Measurements from ENCODE around the gene SIAE.

The SIAE gene

GRCh38 chr11:124629961-124630360, 43.6 kb downstream of the SIAE start:
- no peak for DNase-seq
- H3K9me3 ChIP-seq: no peaks in the 10 kb centered on the region
- no peak for TF ChIP-seq CTCF (IDR thresholded peaks at IDR 0.05; ENCODE audit: low read depth, low read length)

GRCh38 chr11:124627546-124627945, 46.0 kb downstream of the SIAE start:
- Histone ChIP-seq H3K4me1 (no peaks in the 10 kb centered on the region), H3K9me3 (no peaks in the 10 kb centered on the region), H3K27me3 (no peaks in the 10 kb centered on the region), H3K4me3 (ENCODE audit: low read depth, low read length) (no peak overlapping the region), H3K36me3 (peaks cover 45% of the 10 kb centered on the region)
- DNase-seq: no peak
- TF ChIP-seq CTCF (IDR thresholded peaks at IDR 0.05; ENCODE audit: low read depth, low read length): no peak

More at GRCh38 chr11:124629961-124630360, 43.6 kb downstream of the SIAE start:
- no peaks in the 10 kb centered on the region for H3K4me1 ChIP-seq
- peaks cover 52% of the 10 kb centered on the region for H3K36me3 ChIP-seq
- no peaks in the 10 kb centered on the region for H3K27me3 ChIP-seq
- H3K4me3 ChIP-seq (ENCODE audit: low read depth, low read length): no peak overlapping the region

GRCh38 chr11:124625504-124626168, 47.9 kb downstream of the SIAE start:
- Histone ChIP-seq H3K36me3 (peaks cover 29% of the 10 kb centered on the region), H3K27me3 (peaks cover 3% of the 10 kb centered on the region), H3K4me1 (no peaks in the 10 kb centered on the region), H3K9me3 (no peaks in the 10 kb centered on the region), H3K4me3 (ENCODE audit: low read depth, low read length) (no peak overlapping the region)
- no peak for DNase-seq
- TF ChIP-seq CTCF (IDR thresholded peaks at IDR 0.05; ENCODE audit: low read depth, low read length): no peak

GRCh38 chr11:124623861-124624525, 49.5 kb downstream of the SIAE start:
- Histone ChIP-seq H3K9me3 (no peaks in the 10 kb centered on the region), H3K36me3 (peaks cover 23% of the 10 kb centered on the region), H3K4me3 (ENCODE audit: low read depth, low read length) (peak overlapping the region; percentile 98), H3K4me1 (no peaks in the 10 kb centered on the region), H3K27me3 (peaks cover 19% of the 10 kb centered on the region)
- DNase-seq: no peak
- TF ChIP-seq CTCF (IDR thresholded peaks at IDR 0.05; ENCODE audit: low read depth, low read length): no peak

- DNase-seq: peak; percentile 91
- Histone ChIP-seq H3K4me3 (ENCODE audit: low read depth, low read length) (peak within 1 kb of the TSS; percentile 98), H3K27me3 (peaks cover 32% of the 10 kb centered on the region), H3K4me1 (no peaks in the 10 kb centered on the region), H3K36me3 (peaks cover 18% of the 10 kb centered on the region), H3K9me3 (no peaks in the 10 kb centered on the region)
- TF ChIP-seq CTCF (IDR thresholded peaks at IDR 0.05; ENCODE audit: low read depth, low read length): no peak
Observed at GRCh38 chr11:124622531-124623451, 50.7 kb downstream of the SIAE start, which contains the start of gene TBRG1. Gene TBRG1, plus strand, starts transcription at chr11:124622864. Its CDS starts 220 bp downstream, at chr11:124623084.

All from BE2C (cell line).